Measurements from ENCODE around the gene HLTF.

The HLTF gene

DNA sequence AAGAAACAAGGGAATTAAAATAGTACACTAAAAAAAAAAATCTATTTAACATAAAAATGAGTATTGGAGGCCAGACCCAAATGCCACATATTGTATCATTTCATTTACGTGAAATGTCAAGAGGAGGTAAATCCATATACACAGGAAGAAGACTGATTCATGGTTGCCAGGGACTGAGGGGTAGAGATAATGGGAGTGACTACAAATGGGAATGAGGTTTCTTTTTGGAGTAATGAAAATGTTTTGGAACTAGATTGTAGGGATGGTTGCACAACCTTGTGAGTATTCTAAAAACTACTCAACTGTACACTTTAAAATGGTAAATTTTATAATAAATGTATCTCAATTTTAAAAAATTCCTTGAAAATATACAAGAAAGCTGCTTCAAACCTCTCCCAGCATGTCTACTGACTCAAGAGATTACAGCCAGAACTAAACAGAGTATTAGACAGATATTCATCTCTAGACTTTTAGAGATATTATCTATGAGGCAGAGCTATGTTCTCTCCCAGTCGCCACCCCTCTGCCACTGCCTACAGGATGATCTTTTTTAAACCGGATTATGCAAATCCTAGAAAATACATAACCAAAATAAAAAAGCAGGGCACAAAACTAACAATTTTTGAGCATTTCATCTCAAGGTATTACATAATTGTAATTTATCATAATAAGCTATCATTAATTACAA lies 6.2 kb downstream of the HLTF start:
- DNase-seq (ENCODE audit: low spot score), result no peak
- TF ChIP-seq, protein P1, sequence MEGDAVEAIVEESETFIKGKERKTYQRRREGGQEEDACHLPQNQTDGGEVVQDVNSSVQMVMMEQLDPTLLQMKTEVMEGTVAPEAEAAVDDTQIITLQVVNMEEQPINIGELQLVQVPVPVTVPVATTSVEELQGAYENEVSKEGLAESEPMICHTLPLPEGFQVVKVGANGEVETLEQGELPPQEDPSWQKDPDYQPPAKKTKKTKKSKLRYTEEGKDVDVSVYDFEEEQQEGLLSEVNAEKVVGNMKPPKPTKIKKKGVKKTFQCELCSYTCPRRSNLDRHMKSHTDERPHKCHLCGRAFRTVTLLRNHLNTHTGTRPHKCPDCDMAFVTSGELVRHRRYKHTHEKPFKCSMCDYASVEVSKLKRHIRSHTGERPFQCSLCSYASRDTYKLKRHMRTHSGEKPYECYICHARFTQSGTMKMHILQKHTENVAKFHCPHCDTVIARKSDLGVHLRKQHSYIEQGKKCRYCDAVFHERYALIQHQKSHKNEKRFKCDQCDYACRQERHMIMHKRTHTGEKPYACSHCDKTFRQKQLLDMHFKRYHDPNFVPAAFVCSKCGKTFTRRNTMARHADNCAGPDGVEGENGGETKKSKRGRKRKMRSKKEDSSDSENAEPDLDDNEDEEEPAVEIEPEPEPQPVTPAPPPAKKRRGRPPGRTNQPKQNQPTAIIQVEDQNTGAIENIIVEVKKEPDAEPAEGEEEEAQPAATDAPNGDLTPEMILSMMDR (conservative IDR thresholded peaks at IDR 0.05; ENCODE audit: low read depth), result no peak
- ChIA-PET POLR2A (ENCODE audit: low non-redundant PET) (no interaction called here), CTCF (interaction anchor here (0.7 kb wide), 1 partner anchor 26 kb away, joined by 3 read pairs; no protein-coding TSS in a partner anchor)
- no peak overlapping the region for H3K27ac ChIP-seq

DNA sequence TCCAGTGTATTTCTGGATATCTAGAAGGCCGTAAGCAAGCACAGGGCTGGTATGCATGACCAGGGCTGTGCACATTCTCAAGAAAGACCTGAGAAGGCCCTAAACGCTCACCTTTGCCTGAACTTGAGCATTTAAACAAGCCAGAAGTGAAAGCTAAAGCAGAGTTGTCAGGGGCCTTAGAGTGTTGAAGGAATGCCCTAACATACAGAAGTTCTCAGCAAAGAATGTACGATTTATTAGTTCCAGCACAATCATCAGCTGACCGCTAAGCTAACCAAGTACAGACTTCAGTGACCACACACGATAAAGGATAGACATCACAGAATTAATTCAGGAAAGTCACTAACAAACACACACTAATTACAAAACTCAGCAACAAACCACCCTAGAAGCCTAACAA lies 8.7 kb downstream of the HLTF start:
- H3K27ac ChIP-seq, result no peak overlapping the region
- no peak for DNase-seq (ENCODE audit: low spot score)
- TF ChIP-seq, protein P1 (conservative IDR thresholded peaks at IDR 0.05; ENCODE audit: low read depth), result no peak
- POLR2A ChIA-PET (ENCODE audit: low non-redundant PET), result no interaction called here
- CTCF ChIA-PET, result no interaction called here

DNA sequence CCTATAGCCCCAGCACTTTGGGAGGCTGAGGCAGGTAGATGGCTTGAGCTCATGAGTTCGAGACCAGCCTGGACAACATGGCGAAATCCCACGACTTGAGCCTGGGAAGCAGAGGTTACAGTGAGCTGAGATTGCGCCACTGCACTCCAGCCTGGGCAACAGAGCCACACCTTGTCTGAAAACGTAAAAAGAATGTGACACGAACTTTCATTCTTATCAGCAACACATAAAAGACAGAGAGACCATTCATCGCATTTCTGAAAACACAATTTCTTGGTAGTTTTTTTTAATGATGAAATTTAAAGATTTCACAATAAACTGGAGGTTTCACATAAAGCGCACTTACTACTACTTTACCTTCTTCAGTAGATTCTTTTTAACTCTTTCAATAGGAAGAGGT lies 18.4 kb downstream of the HLTF start:
- TF ChIP-seq, protein P1 (conservative IDR thresholded peaks at IDR 0.05; ENCODE audit: low read depth), result no peak
- no peak overlapping the region for H3K27ac ChIP-seq
- CTCF ChIA-PET, result no interaction called here
- POLR2A ChIA-PET (ENCODE audit: low non-redundant PET), result no interaction called here
- DNase-seq (ENCODE audit: low spot score), result no peak

DNA sequence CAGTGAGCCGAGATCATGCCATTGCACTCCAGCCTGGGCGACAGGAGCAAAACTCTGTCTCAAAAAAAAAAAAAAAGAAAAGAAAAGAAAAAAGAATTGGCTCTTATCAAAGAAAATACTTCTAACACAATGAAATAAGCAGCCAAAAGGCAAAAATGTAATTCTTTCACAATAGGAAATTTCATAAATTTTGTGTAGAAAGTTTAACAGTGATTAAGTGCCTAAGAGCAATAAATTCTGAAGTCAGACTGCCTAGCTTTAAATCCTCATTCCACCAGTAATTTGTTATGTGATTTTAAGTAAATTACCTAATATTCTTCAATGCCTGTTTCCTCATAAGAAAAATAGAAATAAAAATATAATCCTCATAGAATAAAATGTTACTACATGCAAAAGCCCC lies 24.6 kb downstream of the HLTF start:
- H3K27ac ChIP-seq, result no peak overlapping the region
- TF ChIP-seq, protein P1 (conservative IDR thresholded peaks at IDR 0.05; ENCODE audit: low read depth), result no peak
- DNase-seq (ENCODE audit: low spot score), result no peak
- ChIA-PET CTCF (no interaction called here), POLR2A (ENCODE audit: low non-redundant PET) (no interaction called here)

DNA sequence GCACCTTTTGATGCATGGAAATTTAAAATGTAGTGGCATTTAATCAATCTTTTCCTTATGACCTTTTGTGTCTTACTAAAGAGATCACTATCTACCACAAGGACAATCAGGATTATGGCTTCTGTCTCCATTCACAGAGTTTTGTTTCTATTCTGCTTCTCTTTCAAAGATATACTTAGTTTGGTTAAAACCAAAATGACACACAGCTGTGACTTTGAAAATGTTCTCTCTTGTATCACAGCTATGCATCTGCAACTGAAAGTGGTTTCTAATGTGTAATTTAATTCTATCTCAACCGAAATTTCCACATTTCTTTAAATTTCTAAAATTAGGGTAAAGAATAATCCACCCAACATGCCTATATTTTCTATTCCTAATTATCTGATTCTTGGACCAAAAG lies 27.7 kb downstream of the HLTF start:
- no peak overlapping the region for H3K27ac ChIP-seq
- TF ChIP-seq, protein P1 (conservative IDR thresholded peaks at IDR 0.05; ENCODE audit: low read depth), result no peak
- ChIA-PET POLR2A (ENCODE audit: low non-redundant PET) (no interaction called here), CTCF (no interaction called here)
- no peak for DNase-seq (ENCODE audit: low spot score)

DNA sequence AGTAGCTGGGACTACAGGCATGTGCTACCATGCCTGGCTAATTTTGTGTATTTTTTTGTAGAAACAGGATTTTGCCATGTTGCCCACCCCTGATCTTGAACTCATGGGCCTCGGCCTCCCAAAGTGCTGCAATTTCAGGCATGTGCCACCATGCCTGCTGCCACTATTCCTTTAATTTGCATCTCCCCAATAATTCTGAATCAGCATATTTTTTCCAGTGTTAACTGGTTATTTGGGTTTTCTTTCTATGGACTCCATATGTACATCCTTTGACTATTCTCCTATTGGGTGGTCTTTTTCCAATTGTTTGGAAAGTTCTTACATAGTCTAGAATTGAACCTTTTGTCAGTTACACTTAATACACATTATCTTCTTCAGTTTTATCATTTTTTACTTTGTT lies 28.1 kb downstream of the HLTF start:
- TF ChIP-seq, protein P1 (conservative IDR thresholded peaks at IDR 0.05; ENCODE audit: low read depth), result no peak
- CTCF ChIA-PET, result no interaction called here
- no peak overlapping the region for H3K27ac ChIP-seq
- POLR2A ChIA-PET (ENCODE audit: low non-redundant PET), result no interaction called here
- no peak for DNase-seq (ENCODE audit: low spot score)
